GM23338 (cell line): ENCODE results near the gene PPP1R13L. TPM values are rescaled to one million over a fixed set of nuclear protein-coding genes. Genes with fewer than 3 reads are reported as not detected.

Experiments
- ATAC-seq: fragments of 200-7000 bp; cut with Tn5 transposase; 3 replicates; pipeline ENCODE4 v1.9.1; 2020
- DNase-seq: peaks from one replicate; pipeline ENCODE4 v3.0.0-alpha.2; 2015; ENCODE audit warnings: low spot score
- H2AFZ ChIP-seq: fragments of 200-600 bp; sonication (generic); 2 replicates; pipeline ENCODE4 v1.8.0; 2016; ENCODE audit warnings: antibody characterized with exemption, mild to moderate bottlenecking, moderate library complexity
- H3F3A ChIP-seq: fragments of 200-600 bp; sonication (generic); replicated peaks from 2 replicates; pipeline ENCODE4 v1.8.0; 2017; ENCODE audit warnings: antibody characterized with exemption, mixed run types, low read depth
- H3K27ac ChIP-seq: fragments of 200-600 bp; sonication (generic); 2 replicates; pipeline ENCODE4 v1.6.1; 2016; ENCODE audit warnings: low read depth
- H3K27me3 ChIP-seq: fragments of 200-600 bp; sonication (generic); 2 replicates; pipeline ENCODE4 v1.8.0; 2016; ENCODE audit warnings: mild to moderate bottlenecking, mixed run types, moderate library complexity; ENCODE audit not compliant: insufficient read depth
- H3K36me3 ChIP-seq: fragments of 200-600 bp; sonication (generic); 2 replicates; pipeline ENCODE4 v1.8.0; 2016; ENCODE audit warnings: mild to moderate bottlenecking; ENCODE audit not compliant: insufficient read depth
- H3K4me1 ChIP-seq: fragments of 200-600 bp; sonication (generic); 2 replicates; pipeline ENCODE4 v1.8.0; 2016; ENCODE audit warnings: mild to moderate bottlenecking, moderate library complexity; ENCODE audit not compliant: insufficient read depth
- H3K4me2 ChIP-seq: fragments of 200-600 bp; sonication (generic); 2 replicates; pipeline ENCODE4 v1.7.1; 2017; ENCODE audit warnings: mixed run types
- H3K4me3 ChIP-seq: fragments of 200-600 bp; sonication (generic); 2 replicates; pipeline ENCODE4 v1.6.1; 2016; ENCODE audit warnings: mixed run types
- H3K79me2 ChIP-seq: fragments of 200-600 bp; sonication (generic); replicated peaks from 2 replicates; pipeline ENCODE4 v1.8.0; 2017; ENCODE audit warnings: mild to moderate bottlenecking; ENCODE audit not compliant: insufficient read depth
- H3K9me2 ChIP-seq: fragments of 200-600 bp; sonication (generic); 2 replicates; pipeline ENCODE4 v1.8.0; 2017; ENCODE audit not compliant: insufficient read depth
- H4K20me1 ChIP-seq: fragments of 200-600 bp; sonication (generic); replicated peaks from 2 replicates; pipeline ENCODE4 v1.8.0; 2017; ENCODE audit warnings: mild to moderate bottlenecking; ENCODE audit not compliant: insufficient read depth
- H3K27ac Mint-ChIP-seq: 2 replicates; pipeline ENCODE4 v1.8.0; 2020; ENCODE audit warnings: inconsistent platforms, mild to moderate bottlenecking, moderate library complexity, mixed read lengths
- H3K27me3 Mint-ChIP-seq: 3 replicates; pipeline ENCODE4 v1.8.0; 2022; ENCODE audit warnings: low read depth, mild to moderate bottlenecking, moderate library complexity, mixed read lengths, inconsistent platforms; ENCODE audit not compliant: insufficient read depth, poor library complexity
- H3K36me3 Mint-ChIP-seq: 3 replicates; pipeline ENCODE4 v1.8.0; 2021; ENCODE audit warnings: low read depth, mild to moderate bottlenecking, inconsistent platforms, moderate library complexity, mixed read lengths
- H3K4me1 Mint-ChIP-seq: 3 replicates; pipeline ENCODE4 v1.8.0; 2020; ENCODE audit warnings: mild to moderate bottlenecking, inconsistent platforms, mixed read lengths
- H3K4me3 Mint-ChIP-seq: 3 replicates; pipeline ENCODE4 v1.8.0; 2021; ENCODE audit warnings: moderate library complexity, mild to moderate bottlenecking, inconsistent platforms, mixed read lengths
- H3K9me3 Mint-ChIP-seq: 3 replicates; pipeline ENCODE4 v1.8.0; 2020; ENCODE audit warnings: moderate library complexity, mild to moderate bottlenecking, inconsistent platforms, mixed read lengths
- CREB1 ChIP-seq: fragments of 250-450 bp; sonication (Bioruptor Pico); IDR thresholded peaks from 2 replicates; pipeline ENCODE4 v1.5.0; 2020; ENCODE audit warnings: low read depth, mild to moderate bottlenecking, moderate library complexity
- POLR2AphosphoS5 ChIP-seq: IDR thresholded peaks from 2 replicates; pipeline ENCODE4 v1.6.1; 2016; ENCODE audit warnings: antibody characterized with exemption, low read depth
- ZNF114 ChIP-seq: fragments of 250-450 bp; sonication (Bioruptor Pico); IDR thresholded peaks from 2 replicates; pipeline ENCODE4 v1.5.0; 2020; ENCODE audit warnings: mild to moderate bottlenecking, moderate library complexity
- polyA plus RNA-seq: library from polyadenylated mRNA; unstranded; fragments of >200 nt; fragmentation: Nextera tagmentation; extraction: Ambion mirVana; gene quantifications from 2 replicates; pipeline ENCODE4 v1.2.1, GENCODE V29; 2016
- total RNA-seq: library from RNA; depleted of rRNA; stranded (reverse); fragments of >200 nt; shearing (Covaris generic); gene quantifications from 2 replicates; pipeline ENCODE4 v1.2.3, GENCODE V29; 2014
- TF ChIP-seq, protein P1 (sequence below), 2 experiments: fragments of 200-600 bp in 1 of 2; sonication (generic) in 1 of 2; conservative IDR thresholded peaks; 2 replicates each; pipeline versions ENCODE4 v1.5.1 to v1.6.1; 2016 to 2017; ENCODE audit warnings: antibody characterized with exemption in 2 of 2, low read depth in 2 of 2, mild to moderate bottlenecking in 2 of 2, moderate library complexity in 1 of 2
- TF ChIP-seq, protein P2 (sequence below): IDR thresholded peaks from 2 replicates; pipeline ENCODE4 v1.6.1; 2016; ENCODE audit warnings: antibody characterized with exemption

PPP1R13L gene
- total and polyA plus RNA-seq, 2 experiments from 2014 or later: 9.6 to 15.5 TPM

DNA sequence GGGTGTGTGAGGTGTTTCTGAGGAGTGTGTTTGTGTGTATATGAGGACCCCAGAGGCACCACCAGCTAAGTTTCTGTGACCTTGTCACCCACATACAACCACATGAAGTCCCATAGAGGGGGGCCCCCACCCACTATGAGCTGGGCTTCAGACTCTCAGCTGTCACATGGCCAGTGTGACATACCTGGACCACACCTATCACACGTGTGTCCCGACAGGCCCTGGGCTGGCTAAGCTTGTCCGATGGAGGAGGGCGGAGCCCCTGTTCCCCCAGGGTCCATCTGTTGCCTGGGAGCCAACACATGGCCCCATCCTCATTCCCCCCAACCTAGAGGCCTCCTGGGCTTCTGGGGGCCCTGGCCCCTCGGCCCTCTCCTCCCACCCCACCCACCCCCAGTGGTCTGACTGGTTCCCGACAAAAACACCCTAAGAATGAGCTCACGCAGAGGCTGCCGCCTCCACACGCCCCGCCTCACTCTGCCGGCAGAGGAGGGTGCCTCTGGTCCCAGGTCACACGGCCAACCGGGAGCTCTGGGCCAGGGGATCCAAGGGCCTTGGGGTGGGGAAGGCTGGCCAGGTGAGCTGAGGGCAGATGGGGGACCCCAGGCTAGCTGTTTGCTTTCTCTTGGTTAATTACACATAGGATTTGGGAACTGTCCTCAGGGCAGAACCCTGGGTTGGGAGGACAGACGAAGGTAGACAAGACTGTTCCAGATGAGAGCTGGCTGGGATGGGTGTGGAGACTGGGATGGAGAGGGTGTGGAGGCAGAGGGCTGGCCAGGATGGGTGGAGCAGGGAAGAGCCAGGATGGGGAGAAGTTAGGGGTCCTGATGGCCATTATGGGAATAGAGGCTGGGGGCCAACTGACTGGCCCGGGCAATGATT is 60.0 kb downstream of the PPP1R13L start:
- ATAC-seq (no peak), DNase-seq (no peak)
- H3K27me3 ChIP-seq: peaks cover 23% of the 10 kb centered on the region
- H3K36me3 Mint-ChIP-seq: peaks cover 8% of the 10 kb centered on the region
- no peaks in the 10 kb centered on the region for H3K9me3 Mint-ChIP-seq
- H4K20me1 ChIP-seq: no peaks in the 10 kb centered on the region
- peaks cover 12% of the 10 kb centered on the region for H3K27me3 Mint-ChIP-seq
- H3K9me2 ChIP-seq: no peaks in the 10 kb centered on the region
- H3K4me2 ChIP-seq: no peak overlapping the region
- H3K4me1 ChIP-seq: no peaks in the 10 kb centered on the region
- peaks cover 6% of the 10 kb centered on the region; the same call in 1 of the 2 replicates for H3F3A ChIP-seq
- no peaks in the 10 kb centered on the region for H3K79me2 ChIP-seq
- no peak for TF ChIP-seq CREB1 (CRISPR knock-in tag)
- TF ChIP-seq POLR2AphosphoS5: no peak
- no peaks in the 10 kb centered on the region for H3K36me3 ChIP-seq
- H3K4me1 Mint-ChIP-seq: peaks cover 2% of the 10 kb centered on the region; the same call in 2 of the 3 replicates
- no peak overlapping the region for H3K27ac ChIP-seq
- no peak overlapping the region for H2AFZ ChIP-seq
- no peak overlapping the region for H3K27ac Mint-ChIP-seq
- no peak overlapping the region for H3K4me3 Mint-ChIP-seq
- no peak overlapping the region for H3K4me3 ChIP-seq

DNA sequence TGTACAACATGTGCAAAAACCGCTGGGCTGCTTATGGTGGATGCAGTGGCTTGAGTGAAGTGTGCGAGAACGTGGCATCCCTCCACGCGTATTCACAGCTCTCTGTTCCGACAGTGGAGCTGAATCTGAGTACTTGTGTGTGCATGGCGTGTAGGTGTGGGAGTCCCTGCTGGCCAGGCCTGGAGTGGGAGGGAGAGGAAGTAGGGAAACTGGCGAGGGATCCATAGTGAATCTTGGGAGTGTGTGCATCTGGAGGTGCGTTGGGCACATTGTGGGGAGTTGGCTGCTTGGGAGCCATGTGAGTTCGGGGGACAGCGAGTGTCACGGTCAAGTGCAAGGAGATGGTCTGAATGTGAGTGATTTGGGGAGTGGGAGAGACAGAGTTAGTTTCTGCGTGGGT is 62.0 kb downstream of the PPP1R13L start:
- Histone ChIP-seq H3K79me2 (no peaks in the 10 kb centered on the region), H2AFZ (no peak overlapping the region), H3K27me3 (peaks cover 27% of the 10 kb centered on the region), H4K20me1 (no peaks in the 10 kb centered on the region), H3K9me2 (no peaks in the 10 kb centered on the region), H3K36me3 (no peaks in the 10 kb centered on the region), H3F3A (peaks cover 9% of the 10 kb centered on the region; the same call in 1 of the 2 replicates), H3K4me2 (no peak overlapping the region), H3K4me1 (no peaks in the 10 kb centered on the region), H3K4me3 (no peak overlapping the region), H3K27ac (no peak overlapping the region)
- H3K4me3 Mint-ChIP-seq: no peak overlapping the region
- H3K27ac Mint-ChIP-seq: no peak overlapping the region
- no peak for ATAC-seq
- peaks cover 2% of the 10 kb centered on the region; the same call in 1 of the 3 replicates for H3K4me1 Mint-ChIP-seq
- H3K27me3 Mint-ChIP-seq: peaks cover 19% of the 10 kb centered on the region
- no peak for TF ChIP-seq ZNF114 (CRISPR knock-in tag)
- TF ChIP-seq, protein P1, sequence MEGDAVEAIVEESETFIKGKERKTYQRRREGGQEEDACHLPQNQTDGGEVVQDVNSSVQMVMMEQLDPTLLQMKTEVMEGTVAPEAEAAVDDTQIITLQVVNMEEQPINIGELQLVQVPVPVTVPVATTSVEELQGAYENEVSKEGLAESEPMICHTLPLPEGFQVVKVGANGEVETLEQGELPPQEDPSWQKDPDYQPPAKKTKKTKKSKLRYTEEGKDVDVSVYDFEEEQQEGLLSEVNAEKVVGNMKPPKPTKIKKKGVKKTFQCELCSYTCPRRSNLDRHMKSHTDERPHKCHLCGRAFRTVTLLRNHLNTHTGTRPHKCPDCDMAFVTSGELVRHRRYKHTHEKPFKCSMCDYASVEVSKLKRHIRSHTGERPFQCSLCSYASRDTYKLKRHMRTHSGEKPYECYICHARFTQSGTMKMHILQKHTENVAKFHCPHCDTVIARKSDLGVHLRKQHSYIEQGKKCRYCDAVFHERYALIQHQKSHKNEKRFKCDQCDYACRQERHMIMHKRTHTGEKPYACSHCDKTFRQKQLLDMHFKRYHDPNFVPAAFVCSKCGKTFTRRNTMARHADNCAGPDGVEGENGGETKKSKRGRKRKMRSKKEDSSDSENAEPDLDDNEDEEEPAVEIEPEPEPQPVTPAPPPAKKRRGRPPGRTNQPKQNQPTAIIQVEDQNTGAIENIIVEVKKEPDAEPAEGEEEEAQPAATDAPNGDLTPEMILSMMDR (conservative IDR thresholded peaks at IDR 0.05; ENCODE audit: low read depth in 2 of 2): no peak
- no peak for TF ChIP-seq POLR2AphosphoS5
- peaks cover 3% of the 10 kb centered on the region; the same call in 1 of the 3 replicates for H3K36me3 Mint-ChIP-seq
- no peaks in the 10 kb centered on the region for H3K9me3 Mint-ChIP-seq
- DNase-seq: no peak

DNA sequence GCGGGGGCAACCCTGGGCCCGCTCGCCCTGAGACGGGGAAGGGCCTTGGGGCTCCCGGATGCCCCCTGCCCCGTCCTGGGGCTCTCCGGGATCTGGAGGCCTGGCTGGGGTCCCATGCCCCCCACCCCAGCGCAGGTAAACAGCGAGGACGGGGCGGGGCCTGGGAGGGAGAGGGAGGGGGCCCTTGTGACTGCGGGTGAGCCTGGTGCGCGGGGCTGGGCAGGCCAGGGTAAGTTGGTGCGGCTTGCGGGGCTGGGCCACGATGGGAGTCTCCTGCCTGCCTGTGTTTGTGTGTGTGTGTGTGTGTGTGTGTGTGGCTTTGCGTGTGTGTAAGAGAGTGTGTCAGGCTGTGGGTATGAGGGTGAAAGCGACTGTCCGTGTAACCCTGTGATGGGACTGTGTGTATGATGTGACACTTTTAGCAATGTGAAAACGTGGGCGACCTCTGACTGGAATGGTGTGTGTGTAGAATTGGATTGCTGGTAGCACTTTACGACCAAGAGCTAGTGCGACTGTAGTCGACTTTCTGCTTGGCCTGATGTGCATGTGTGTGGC is 63.9 kb downstream of the PPP1R13L start:
- Mint-ChIP-seq H3K27ac (no peak overlapping the region), H3K27me3 (peaks cover 13% of the 10 kb centered on the region), H3K4me3 (no peak overlapping the region), H3K4me1 (peaks cover 2% of the 10 kb centered on the region; the same call in 1 of the 3 replicates), H3K9me3 (no peaks in the 10 kb centered on the region), H3K36me3 (peaks cover 3% of the 10 kb centered on the region; the same call in 1 of the 3 replicates)
- Histone ChIP-seq H3K4me3 (peak overlapping the region; percentile 80), H2AFZ (peak overlapping the region; percentile 72; the same call in 1 of the 2 replicates), H3F3A (peaks cover 12% of the 10 kb centered on the region; the same call in 1 of the 2 replicates), H3K4me1 (no peaks in the 10 kb centered on the region), H3K27ac (no peak overlapping the region), H3K36me3 (no peaks in the 10 kb centered on the region), H3K9me2 (no peaks in the 10 kb centered on the region), H3K27me3 (peaks cover 27% of the 10 kb centered on the region), H3K79me2 (no peaks in the 10 kb centered on the region), H4K20me1 (no peaks in the 10 kb centered on the region), H3K4me2 (peak overlapping the region; percentile 83)
- ATAC-seq (peak; percentile 58), DNase-seq (peak; percentile 56)
- TF ChIP-seq, protein P2, sequence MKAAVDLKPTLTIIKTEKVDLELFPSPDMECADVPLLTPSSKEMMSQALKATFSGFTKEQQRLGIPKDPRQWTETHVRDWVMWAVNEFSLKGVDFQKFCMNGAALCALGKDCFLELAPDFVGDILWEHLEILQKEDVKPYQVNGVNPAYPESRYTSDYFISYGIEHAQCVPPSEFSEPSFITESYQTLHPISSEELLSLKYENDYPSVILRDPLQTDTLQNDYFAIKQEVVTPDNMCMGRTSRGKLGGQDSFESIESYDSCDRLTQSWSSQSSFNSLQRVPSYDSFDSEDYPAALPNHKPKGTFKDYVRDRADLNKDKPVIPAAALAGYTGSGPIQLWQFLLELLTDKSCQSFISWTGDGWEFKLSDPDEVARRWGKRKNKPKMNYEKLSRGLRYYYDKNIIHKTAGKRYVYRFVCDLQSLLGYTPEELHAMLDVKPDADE: no peak
